OCI-LY7 (cell line): ENCODE data around the gene SMIM10. TPM values are rescaled to one million over a fixed set of nuclear protein-coding genes. Genes with fewer than 3 reads are reported as not detected.
"Not testable (repeated sequence)": the region's sequence is repeated elsewhere in the genome, so short reads cannot be mapped to it uniquely, and the experiment has no call there.

Experiments used
- BruUV-seq: library from RNA; stranded (reverse); fragments of 400-500 nt; replicated peaks from 2 replicates; lab custom pipeline; 2021; lab: Mats Ljungman, UMichigan
- CTCF ChIA-PET: fragments of 300-600 bp; sonication (Branson Sonifier 250); formaldehyde crosslinking; loops from one replicate; lab custom pipeline; 2022; ENCODE audit warnings: antibody characterized with exemption; ENCODE audit not compliant: unreplicated experiment; lab: Charles Lee
- POLR2A ChIA-PET: fragments of 300-600 bp; sonication (Branson Sonifier 250); formaldehyde crosslinking; loops from one replicate; lab custom pipeline; 2022; ENCODE audit warnings: antibody characterized with exemption; lab: Charles Lee
- DNase-seq: peaks from one replicate; pipeline ENCODE4 v3.0.0-alpha.2; 2015; ENCODE audit warnings: low spot score
- H2AFZ ChIP-seq: fragments of 200-600 bp; sonication (generic), shearing (Covaris generic); 2 replicates; pipeline ENCODE4 v1.6.1; 2014; ENCODE audit warnings: mild to moderate bottlenecking, antibody characterized with exemption, low read length, moderate library complexity
- H3K27ac ChIP-seq: fragments of 200-600 bp; sonication (generic); 2 replicates; pipeline ENCODE4 v1.5.1; 2014; ENCODE audit warnings: mixed run types, low read depth, mild to moderate bottlenecking, moderate library complexity, low read length, inconsistent platforms; ENCODE audit not compliant: poor library complexity, severe bottlenecking
- H3K36me3 ChIP-seq: fragments of 200-600 bp; sonication (generic); 2 replicates; pipeline ENCODE4 v1.6.1; 2014; ENCODE audit warnings: mild to moderate bottlenecking, antibody characterized with exemption, low read length, moderate library complexity, mixed read lengths; ENCODE audit not compliant: insufficient read depth
- H3K4me1 ChIP-seq: fragments of 200-600 bp; sonication (generic); 2 replicates; pipeline ENCODE4 v1.5.1; 2014; ENCODE audit warnings: mild to moderate bottlenecking, low read length; ENCODE audit not compliant: insufficient read depth, poor library complexity, severe bottlenecking
- H3K4me2 ChIP-seq: fragments of 200-600 bp; sonication (generic); 2 replicates; pipeline ENCODE4 v1.6.1; 2014; ENCODE audit warnings: mild to moderate bottlenecking, low read length
- H3K4me3 ChIP-seq: fragments of 200-600 bp; sonication (generic); 2 replicates; pipeline ENCODE4 v1.5.1; 2014; ENCODE audit warnings: mild to moderate bottlenecking, low read depth, low read length; ENCODE audit not compliant: poor library complexity, severe bottlenecking
- H3K79me2 ChIP-seq: fragments of 200-600 bp; sonication (generic); 2 replicates; pipeline ENCODE4 v1.6.1; 2016; ENCODE audit warnings: low read depth, mild to moderate bottlenecking, low read length, moderate library complexity, mixed read lengths; ENCODE audit not compliant: insufficient read depth
- H3K9me2 ChIP-seq: fragments of 200-600 bp; sonication (generic); 2 replicates; pipeline ENCODE4 v1.6.1; 2016; ENCODE audit warnings: mild to moderate bottlenecking, low read length, mixed read lengths; ENCODE audit not compliant: insufficient read depth
- H3K9me3 ChIP-seq: fragments of 200-600 bp; sonication (generic); 2 replicates; pipeline ENCODE4 v1.6.1; 2014; ENCODE audit warnings: mild to moderate bottlenecking, mixed run types, low read length, mixed read lengths
- H4K20me1 ChIP-seq: fragments of 200-600 bp; sonication (generic); 2 replicates; pipeline ENCODE4 v1.6.1; 2014; ENCODE audit warnings: mild to moderate bottlenecking, antibody characterized with exemption, low read length, moderate library complexity, mixed read lengths; ENCODE audit not compliant: insufficient read depth
- CTCF ChIP-seq: fragments of 200-600 bp; sonication (generic); conservative IDR thresholded peaks from 2 replicates; pipeline ENCODE4 v1.5.1; 2014; ENCODE audit warnings: mild to moderate bottlenecking, antibody characterized with exemption, low read length, moderate library complexity, mixed read lengths
- EZH2phosphoT487 ChIP-seq: fragments of 200-600 bp; sonication (generic); IDR thresholded peaks from 2 replicates; pipeline ENCODE4 v1.6.1; 2018; ENCODE audit warnings: low read depth, borderline replicate concordance, mild to moderate bottlenecking, mixed run types, antibody characterized with exemption, low read length, moderate library complexity, mixed read lengths
- intact Hi-C: fragments of 100-400 bp; cut with micrococcal nuclease; formaldehyde crosslinking; loops from one replicate; pipeline ENCODE4 v1.10.0; 2022; ENCODE audit not compliant: unreplicated experiment
- total RNA-seq, 2 experiments: library from RNA; depleted of rRNA in 1 of 2; stranded (reverse); fragments of >200 nt in 1 of 2; shearing (Covaris generic) in 1 of 2; gene quantifications; 2 replicates each; pipeline ENCODE4 v1.2.3, GENCODE V29; 2014 to 2022

SMIM10 gene
- total RNA-seq, 2 experiments from 2014 or later: 0.16 to 1.5 TPM

- no peak overlapping the region for H2AFZ ChIP-seq
- H3K4me1 ChIP-seq: no peaks in the 10 kb centered on the region
- no peaks in the 10 kb centered on the region for H3K9me2 ChIP-seq
- H4K20me1 ChIP-seq: no peaks in the 10 kb centered on the region
- CTCF ChIA-PET: no interaction called here
- H3K27ac ChIP-seq: no peak overlapping the region
- BruUV-seq: no TSS peak
- no peaks in the 10 kb centered on the region for H3K9me3 ChIP-seq
- no peak for DNase-seq
- no peak for TF ChIP-seq EZH2phosphoT487
- TF ChIP-seq CTCF: no peak
- POLR2A ChIA-PET: no interaction called here
- no peak overlapping the region for H3K4me3 ChIP-seq
- no peak overlapping the region for H3K4me2 ChIP-seq
- intact Hi-C loops: no loop called here
- no peaks in the 10 kb centered on the region for H3K79me2 ChIP-seq
- no peaks in the 10 kb centered on the region for H3K36me3 ChIP-seq
These were observed 19.0 kb downstream of the SMIM10 start for GRCh38 chrX:135009838-135010237.

GRCh38 chrX:135010921-135011320 is 20.1 kb downstream of the SMIM10 start:
- no peak for DNase-seq
- Histone ChIP-seq H3K4me2 (no peak overlapping the region), H3K79me2 (no peaks in the 10 kb centered on the region), H3K4me1 (no peaks in the 10 kb centered on the region), H3K36me3 (no peaks in the 10 kb centered on the region), H4K20me1 (no peaks in the 10 kb centered on the region), H3K9me3 (no peaks in the 10 kb centered on the region), H3K9me2 (no peaks in the 10 kb centered on the region), H2AFZ (no peak overlapping the region), H3K27ac (no peak overlapping the region), H3K4me3 (no peak overlapping the region)
- no TSS peak for BruUV-seq
- POLR2A ChIA-PET: no interaction called here
- intact Hi-C loops: no loop called here
- TF ChIP-seq CTCF: no peak
- TF ChIP-seq EZH2phosphoT487: no peak
- CTCF ChIA-PET: no interaction called here

- Histone ChIP-seq H3K27ac (no peak overlapping the region), H3K36me3 (no peaks in the 10 kb centered on the region), H3K9me3 (no peaks in the 10 kb centered on the region), H3K4me3 (no peak overlapping the region), H3K4me1 (no peaks in the 10 kb centered on the region), H4K20me1 (no peaks in the 10 kb centered on the region), H3K79me2 (no peaks in the 10 kb centered on the region), H3K9me2 (no peaks in the 10 kb centered on the region), H3K4me2 (no peak overlapping the region), H2AFZ (no peak overlapping the region)
- BruUV-seq: no TSS peak
- ChIA-PET POLR2A (no interaction called here), CTCF (no interaction called here)
- no peak for TF ChIP-seq EZH2phosphoT487
- TF ChIP-seq CTCF: no peak
- intact Hi-C loops: no loop called here
- no peak for DNase-seq
These were observed 24.9 kb downstream of the SMIM10 start for GRCh38 chrX:135015523-135016245.

- DNase-seq, H3K4me1 ChIP-seq, CTCF ChIA-PET, H3K4me2 ChIP-seq, POLR2A ChIA-PET, H3K27ac ChIP-seq, H3K9me3 ChIP-seq, H3K4me3 ChIP-seq, H3K79me2 ChIP-seq, H3K36me3 ChIP-seq, BruUV-seq, H4K20me1 ChIP-seq, intact Hi-C loops, H2AFZ ChIP-seq, H3K9me2 ChIP-seq: not testable (repeated sequence)
These were observed 29.1 kb downstream of the SMIM10 start for GRCh38 chrX:135019890-135020289.
